ENCODE measurements around the gene NPAS3. TPM values are rescaled to one million over a fixed set of nuclear protein-coding genes. Genes with fewer than 3 reads are reported as not detected.

NPAS3 gene
- total RNA-seq, 3 donors from 2014 or later = 0.96 to 4.0 (median 2.0) TPM

- no peaks in the 10 kb centered on the region for H3K4me1 ChIP-seq
- no peaks in the 10 kb centered on the region for H3K27me3 ChIP-seq
- no peaks in the 10 kb centered on the region for H3K36me3 ChIP-seq
- TF ChIP-seq CTCF (IDR thresholded peaks at IDR 0.05) = no peak
- TF ChIP-seq POLR2AphosphoS5 (IDR thresholded peaks at IDR 0.05) = no peak
- no peak for TF ChIP-seq POLR2A (IDR thresholded peaks at IDR 0.05)
- intact Hi-C loops (cut with DNase I; ENCODE audit: low total_unique reads) = no loop called here
- no peaks in the 10 kb centered on the region for H3K9me3 ChIP-seq
- no peak overlapping the region for H3K4me3 ChIP-seq
- no peak for DNase-seq (ENCODE audit: low spot score in 2 of 2)
- H3K27ac ChIP-seq = no peak overlapping the region
Observed at GRCh38 chr14:33449703-33450395, 511.2 kb downstream of the NPAS3 start.

- no peak overlapping the region for H3K27ac ChIP-seq
- H3K9me3 ChIP-seq = no peaks in the 10 kb centered on the region
- H3K4me3 ChIP-seq = no peak overlapping the region
- H3K36me3 ChIP-seq = no peaks in the 10 kb centered on the region
- no peaks in the 10 kb centered on the region for H3K4me1 ChIP-seq
- no peak for TF ChIP-seq POLR2AphosphoS5 (IDR thresholded peaks at IDR 0.05)
- no peak for TF ChIP-seq POLR2A (IDR thresholded peaks at IDR 0.05)
- TF ChIP-seq CTCF (IDR thresholded peaks at IDR 0.05) = no peak
- H3K27me3 ChIP-seq = no peaks in the 10 kb centered on the region
- DNase-seq (ENCODE audit: low spot score in 2 of 2) = no peak
- intact Hi-C loops (cut with DNase I; ENCODE audit: low total_unique reads) = no loop called here
Observed at GRCh38 chr14:33450416-33450815, 511.7 kb downstream of the NPAS3 start.

GRCh38 chr14:33451211-33451610, 512.5 kb downstream of the NPAS3 start:
- intact Hi-C loops (cut with DNase I; ENCODE audit: low total_unique reads) = no loop called here
- TF ChIP-seq CTCF (IDR thresholded peaks at IDR 0.05) (no peak), POLR2AphosphoS5 (IDR thresholded peaks at IDR 0.05) (no peak), POLR2A (IDR thresholded peaks at IDR 0.05) (no peak)
- no peak for DNase-seq (ENCODE audit: low spot score in 2 of 2)

GRCh38 chr14:33452995-33453394, 514.3 kb downstream of the NPAS3 start:
- H3K27ac ChIP-seq = no peak overlapping the region
- H3K4me1 ChIP-seq = no peaks in the 10 kb centered on the region
- DNase-seq (ENCODE audit: low spot score in 2 of 2) = no peak
- no peaks in the 10 kb centered on the region for H3K9me3 ChIP-seq
- TF ChIP-seq POLR2A (IDR thresholded peaks at IDR 0.05) (no peak), POLR2AphosphoS5 (IDR thresholded peaks at IDR 0.05) (no peak), CTCF (IDR thresholded peaks at IDR 0.05) (no peak)
- intact Hi-C loops (cut with DNase I; ENCODE audit: low total_unique reads) = no loop called here
- no peak overlapping the region for H3K4me3 ChIP-seq
- H3K36me3 ChIP-seq = no peaks in the 10 kb centered on the region
- H3K27me3 ChIP-seq = no peaks in the 10 kb centered on the region

More at GRCh38 chr14:33451211-33451610, 512.5 kb downstream of the NPAS3 start:
- Histone ChIP-seq H3K27ac (no peak overlapping the region), H3K4me1 (no peaks in the 10 kb centered on the region), H3K27me3 (no peaks in the 10 kb centered on the region), H3K36me3 (no peaks in the 10 kb centered on the region), H3K9me3 (no peaks in the 10 kb centered on the region), H3K4me3 (no peak overlapping the region)

GRCh38 chr14:33454022-33454595, 515.4 kb downstream of the NPAS3 start:
- DNase-seq (ENCODE audit: low spot score in 2 of 2) = no peak
- H3K4me3 ChIP-seq = no peak overlapping the region
- no peaks in the 10 kb centered on the region for H3K27me3 ChIP-seq
- TF ChIP-seq POLR2A (IDR thresholded peaks at IDR 0.05) (no peak), POLR2AphosphoS5 (IDR thresholded peaks at IDR 0.05) (no peak), CTCF (IDR thresholded peaks at IDR 0.05) (no peak)
- H3K27ac ChIP-seq = no peak overlapping the region
- intact Hi-C loops (cut with DNase I; ENCODE audit: low total_unique reads) = no loop called here
- H3K36me3 ChIP-seq = no peaks in the 10 kb centered on the region
- H3K4me1 ChIP-seq = no peaks in the 10 kb centered on the region
- H3K9me3 ChIP-seq = no peaks in the 10 kb centered on the region

Data from breast epithelium (tissue), 4 donors.